ENCODE results near the gene LCE7A. TPM values are rescaled to one million over a fixed set of nuclear protein-coding genes. Genes with fewer than 3 reads are reported as not detected.

Gene LCE7A
- not detected in 3 replicates for total RNA-seq
- long read RNA-seq: 0 reads

- TF ChIP-seq, protein P1, sequence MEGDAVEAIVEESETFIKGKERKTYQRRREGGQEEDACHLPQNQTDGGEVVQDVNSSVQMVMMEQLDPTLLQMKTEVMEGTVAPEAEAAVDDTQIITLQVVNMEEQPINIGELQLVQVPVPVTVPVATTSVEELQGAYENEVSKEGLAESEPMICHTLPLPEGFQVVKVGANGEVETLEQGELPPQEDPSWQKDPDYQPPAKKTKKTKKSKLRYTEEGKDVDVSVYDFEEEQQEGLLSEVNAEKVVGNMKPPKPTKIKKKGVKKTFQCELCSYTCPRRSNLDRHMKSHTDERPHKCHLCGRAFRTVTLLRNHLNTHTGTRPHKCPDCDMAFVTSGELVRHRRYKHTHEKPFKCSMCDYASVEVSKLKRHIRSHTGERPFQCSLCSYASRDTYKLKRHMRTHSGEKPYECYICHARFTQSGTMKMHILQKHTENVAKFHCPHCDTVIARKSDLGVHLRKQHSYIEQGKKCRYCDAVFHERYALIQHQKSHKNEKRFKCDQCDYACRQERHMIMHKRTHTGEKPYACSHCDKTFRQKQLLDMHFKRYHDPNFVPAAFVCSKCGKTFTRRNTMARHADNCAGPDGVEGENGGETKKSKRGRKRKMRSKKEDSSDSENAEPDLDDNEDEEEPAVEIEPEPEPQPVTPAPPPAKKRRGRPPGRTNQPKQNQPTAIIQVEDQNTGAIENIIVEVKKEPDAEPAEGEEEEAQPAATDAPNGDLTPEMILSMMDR (IDR thresholded peaks at IDR 0.05): no peak
Observed at GRCh38 chr1:152859696-152860095, at the start of gene LCE7A. Gene LCE7A, plus strand, starts transcription at chr1:152859996. Its CDS starts 702 bp downstream, at chr1:152860698.

GRCh38 chr1:152811050-152811449 lies 48.7 kb upstream of the LCE7A start:
- TF ChIP-seq, protein P1 (IDR thresholded peaks at IDR 0.05): no peak
- Mint-ChIP-seq H3K4me1 (ENCODE audit: low read depth) (no peaks in the 10 kb centered on the region), H3K4me3 (ENCODE audit: unreplicated experiment) (no peak overlapping the region), H3K36me3 (ENCODE audit: low read depth) (no peaks in the 10 kb centered on the region), H3K27me3 (ENCODE audit: low read depth) (no peaks in the 10 kb centered on the region), H3K9me3 (ENCODE audit: low read depth) (peaks cover 9% of the 10 kb centered on the region), H3K27ac (ENCODE audit: unreplicated experiment) (no peak overlapping the region)
- DNase-seq (ENCODE audit: low spot score): no peak

More at GRCh38 chr1:152859696-152860095, at the start of gene LCE7A:
- no peak for DNase-seq (ENCODE audit: low spot score)
- H3K4me3 Mint-ChIP-seq (ENCODE audit: unreplicated experiment): no peak within 1 kb of the TSS
- H3K9me3 Mint-ChIP-seq (ENCODE audit: low read depth): no peaks in the 10 kb centered on the region
- no peaks in the 10 kb centered on the region for H3K4me1 Mint-ChIP-seq (ENCODE audit: low read depth)
- no peaks in the 10 kb centered on the region for H3K36me3 Mint-ChIP-seq (ENCODE audit: low read depth)
- peaks cover 3% of the 10 kb centered on the region for H3K27me3 Mint-ChIP-seq (ENCODE audit: low read depth)
- H3K27ac Mint-ChIP-seq (ENCODE audit: unreplicated experiment): no peak within 1 kb of the TSS

DNA sequence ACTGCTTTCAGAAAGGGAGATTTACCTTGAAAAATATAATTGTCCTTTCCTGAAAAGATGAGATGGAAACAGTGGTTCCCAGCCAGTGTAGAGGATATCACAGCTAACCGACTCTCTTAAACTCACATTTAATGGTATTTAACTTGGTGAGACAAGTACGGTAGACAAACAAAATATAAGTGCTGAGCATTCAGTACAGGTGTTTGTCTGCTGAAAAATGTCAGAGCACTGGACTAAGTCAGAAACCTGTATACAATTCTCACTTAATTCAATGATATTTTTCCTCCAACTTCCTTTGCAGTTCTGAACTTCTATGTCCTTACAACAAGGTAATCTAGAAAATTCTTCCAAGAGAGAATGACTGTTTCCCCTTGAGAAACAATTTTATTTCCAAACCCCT lies 48.1 kb upstream of the LCE7A start, which contains the start of gene LCE1B:
TSS of gene LCE1B (plus strand) at position 301 of the 400 bp plus-strand sequence. CDS start 476 bp downstream, outside the sequence.
- TF ChIP-seq, protein P1 (IDR thresholded peaks at IDR 0.05): no peak
- no peak for DNase-seq (ENCODE audit: low spot score)
- Mint-ChIP-seq H3K36me3 (ENCODE audit: low read depth) (no peaks in the 10 kb centered on the region), H3K4me1 (ENCODE audit: low read depth) (no peaks in the 10 kb centered on the region), H3K9me3 (ENCODE audit: low read depth) (peaks cover 9% of the 10 kb centered on the region), H3K27ac (ENCODE audit: unreplicated experiment) (no peak within 1 kb of the TSS), H3K4me3 (ENCODE audit: unreplicated experiment) (no peak within 1 kb of the TSS), H3K27me3 (ENCODE audit: low read depth) (no peaks in the 10 kb centered on the region)

- DNase-seq (ENCODE audit: low spot score): no peak
- Mint-ChIP-seq H3K4me1 (ENCODE audit: low read depth) (no peaks in the 10 kb centered on the region), H3K9me3 (ENCODE audit: low read depth) (peaks cover 18% of the 10 kb centered on the region), H3K27me3 (ENCODE audit: low read depth) (no peaks in the 10 kb centered on the region), H3K27ac (ENCODE audit: unreplicated experiment) (no peak overlapping the region), H3K4me3 (ENCODE audit: unreplicated experiment) (no peak overlapping the region), H3K36me3 (ENCODE audit: low read depth) (no peaks in the 10 kb centered on the region)
- TF ChIP-seq, protein P1 (IDR thresholded peaks at IDR 0.05): no peak
Observed at GRCh38 chr1:152817309-152817708, 42.5 kb upstream of the LCE7A start.

GRCh38 chr1:152823294-152823693 lies 36.5 kb upstream of the LCE7A start:
- no peak for DNase-seq (ENCODE audit: low spot score)
- TF ChIP-seq, protein P1 (IDR thresholded peaks at IDR 0.05): no peak
- Mint-ChIP-seq H3K27me3 (ENCODE audit: low read depth) (no peaks in the 10 kb centered on the region), H3K9me3 (ENCODE audit: low read depth) (peaks cover 4% of the 10 kb centered on the region), H3K36me3 (ENCODE audit: low read depth) (no peaks in the 10 kb centered on the region), H3K27ac (ENCODE audit: unreplicated experiment) (no peak overlapping the region), H3K4me1 (ENCODE audit: low read depth) (no peaks in the 10 kb centered on the region), H3K4me3 (ENCODE audit: unreplicated experiment) (no peak overlapping the region)
